ENCODE results near the gene HSFX2. TPM values are rescaled to one million over a fixed set of nuclear protein-coding genes. Genes with fewer than 3 reads are reported as not detected.

Gene HSFX2
- total and polyA plus RNA-seq, 2 experiments from 2014 or later, result 0.53 TPM; not detected in 1

DNA sequence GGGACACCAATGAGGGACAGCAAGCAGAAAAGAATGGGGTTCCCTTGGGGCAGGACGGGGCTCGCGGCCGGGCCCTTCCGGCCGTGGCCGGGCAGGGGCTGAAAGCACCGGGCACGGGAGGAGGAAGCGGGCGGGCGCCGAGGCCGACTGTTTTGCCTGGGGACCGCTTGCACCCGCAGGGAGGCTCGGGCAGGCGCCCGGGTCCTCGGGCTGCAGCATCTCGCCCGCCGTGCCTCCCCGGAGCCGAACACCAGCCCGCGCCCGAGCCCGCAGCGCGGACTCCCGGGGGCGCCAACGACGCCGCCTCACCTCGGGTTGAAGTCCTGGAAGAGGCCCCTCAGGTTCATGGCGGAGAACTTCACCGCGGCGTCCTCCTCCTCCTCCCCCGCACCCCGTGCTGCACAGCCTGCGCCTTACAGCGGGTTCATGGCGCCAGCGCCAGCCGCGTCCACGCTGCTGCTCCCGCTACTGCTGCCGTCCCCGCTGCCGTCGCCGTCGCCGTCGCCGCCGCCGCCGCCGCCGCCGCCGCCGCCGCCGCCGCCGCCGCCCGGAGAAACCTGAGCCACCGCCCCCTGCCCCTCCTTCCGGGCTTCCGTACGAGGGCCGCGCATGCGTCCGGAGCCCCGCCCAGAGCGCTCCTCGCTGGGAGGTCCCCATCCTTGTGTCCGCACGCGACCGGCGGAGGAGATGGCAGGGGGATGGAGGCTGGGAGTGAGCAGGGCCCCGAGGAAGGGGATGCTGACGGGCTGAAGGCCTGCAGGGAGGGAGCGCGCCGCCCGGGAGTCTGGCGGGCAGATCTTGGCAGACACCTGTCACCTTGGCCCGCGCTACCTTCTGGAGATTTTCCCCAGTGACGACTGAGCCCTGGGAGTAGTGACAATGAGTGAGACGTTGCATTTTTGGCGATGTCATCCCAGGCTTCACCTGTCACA is 36.4 kb upstream of the HSFX2 start, which contains the start of gene TMEM185A:
Gene TMEM185A, minus strand, starts transcription at position 559 of the 932 bp plus-strand sequence. Its CDS starts 212 bp downstream, at position 347.
- peak; percentile 81 for DNase-seq (ENCODE audit: low spot score)
- H3K36me3 ChIP-seq (replicated peaks; ENCODE audit: insufficient read depth, low read depth), result no peaks in the 10 kb centered on the region
- H3K27me3 ChIP-seq, result no peaks in the 10 kb centered on the region
- TF ChIP-seq, protein P1, sequence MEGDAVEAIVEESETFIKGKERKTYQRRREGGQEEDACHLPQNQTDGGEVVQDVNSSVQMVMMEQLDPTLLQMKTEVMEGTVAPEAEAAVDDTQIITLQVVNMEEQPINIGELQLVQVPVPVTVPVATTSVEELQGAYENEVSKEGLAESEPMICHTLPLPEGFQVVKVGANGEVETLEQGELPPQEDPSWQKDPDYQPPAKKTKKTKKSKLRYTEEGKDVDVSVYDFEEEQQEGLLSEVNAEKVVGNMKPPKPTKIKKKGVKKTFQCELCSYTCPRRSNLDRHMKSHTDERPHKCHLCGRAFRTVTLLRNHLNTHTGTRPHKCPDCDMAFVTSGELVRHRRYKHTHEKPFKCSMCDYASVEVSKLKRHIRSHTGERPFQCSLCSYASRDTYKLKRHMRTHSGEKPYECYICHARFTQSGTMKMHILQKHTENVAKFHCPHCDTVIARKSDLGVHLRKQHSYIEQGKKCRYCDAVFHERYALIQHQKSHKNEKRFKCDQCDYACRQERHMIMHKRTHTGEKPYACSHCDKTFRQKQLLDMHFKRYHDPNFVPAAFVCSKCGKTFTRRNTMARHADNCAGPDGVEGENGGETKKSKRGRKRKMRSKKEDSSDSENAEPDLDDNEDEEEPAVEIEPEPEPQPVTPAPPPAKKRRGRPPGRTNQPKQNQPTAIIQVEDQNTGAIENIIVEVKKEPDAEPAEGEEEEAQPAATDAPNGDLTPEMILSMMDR (IDR thresholded peaks at IDR 0.05; ENCODE audit: poor library complexity), result no peak
- TF ChIP-seq EZH2phosphoT487 (IDR thresholded peaks at IDR 0.05; ENCODE audit: low read depth, severe bottlenecking, unreplicated experiment) (no peak), EZH2 (IDR thresholded peaks at IDR 0.05; ENCODE audit: borderline replicate concordance) (no peak)
- peak within 1 kb of the TSS; percentile 78 for H3K27ac ChIP-seq
- no peaks in the 10 kb centered on the region for H3K9me2 ChIP-seq (replicated peaks; ENCODE audit: insufficient read depth)
- peaks cover 14% of the 10 kb centered on the region for H4K20me1 ChIP-seq (ENCODE audit: insufficient read depth, poor library complexity, severe bottlenecking)
- H3K4me2 ChIP-seq, result peak within 1 kb of the TSS; percentile 79
- WGBS (ENCODE audit: low lambda C conversion rate, missing lambda C conversion rate), result 48% methylated on average over 67 of the region's 102 CpGs
- H3K4me1 ChIP-seq (ENCODE audit: insufficient read depth), result peaks cover 16% of the 10 kb centered on the region
- H3K9me3 ChIP-seq (ENCODE audit: low read depth), result no peaks in the 10 kb centered on the region
- peaks cover 33% of the 10 kb centered on the region for H3K79me2 ChIP-seq
- H2AFZ ChIP-seq, result peak within 1 kb of the TSS; percentile 36
- H3K4me3 ChIP-seq, result peak within 1 kb of the TSS; percentile 61

GRCh38 chrX:149630681-149631233 is 35.6 kb upstream of the HSFX2 start:
- Histone ChIP-seq H3K9me2 (replicated peaks; ENCODE audit: insufficient read depth) (no peaks in the 10 kb centered on the region), H3K27ac (peak overlapping the region; percentile 78), H3K9me3 (ENCODE audit: low read depth) (no peaks in the 10 kb centered on the region), H3K27me3 (no peaks in the 10 kb centered on the region), H3K36me3 (replicated peaks; ENCODE audit: insufficient read depth, low read depth) (no peaks in the 10 kb centered on the region), H4K20me1 (ENCODE audit: insufficient read depth, poor library complexity, severe bottlenecking) (peaks cover 14% of the 10 kb centered on the region), H3K4me1 (ENCODE audit: insufficient read depth) (peaks cover 16% of the 10 kb centered on the region), H3K79me2 (peaks cover 34% of the 10 kb centered on the region), H3K4me3 (peak overlapping the region; percentile 61), H3K4me2 (peak overlapping the region; percentile 79), H2AFZ (no peak overlapping the region)
- no peak for TF ChIP-seq EZH2phosphoT487 (IDR thresholded peaks at IDR 0.05; ENCODE audit: low read depth, severe bottlenecking, unreplicated experiment)
- TF ChIP-seq, protein P1 (IDR thresholded peaks at IDR 0.05; ENCODE audit: poor library complexity), result no peak
- no peak for TF ChIP-seq EZH2 (IDR thresholded peaks at IDR 0.05; ENCODE audit: borderline replicate concordance)
- DNase-seq (ENCODE audit: low spot score), result peak; percentile 35
- WGBS (ENCODE audit: low lambda C conversion rate, missing lambda C conversion rate), result 30% methylated on average over 15 of the region's 16 CpGs

DNA sequence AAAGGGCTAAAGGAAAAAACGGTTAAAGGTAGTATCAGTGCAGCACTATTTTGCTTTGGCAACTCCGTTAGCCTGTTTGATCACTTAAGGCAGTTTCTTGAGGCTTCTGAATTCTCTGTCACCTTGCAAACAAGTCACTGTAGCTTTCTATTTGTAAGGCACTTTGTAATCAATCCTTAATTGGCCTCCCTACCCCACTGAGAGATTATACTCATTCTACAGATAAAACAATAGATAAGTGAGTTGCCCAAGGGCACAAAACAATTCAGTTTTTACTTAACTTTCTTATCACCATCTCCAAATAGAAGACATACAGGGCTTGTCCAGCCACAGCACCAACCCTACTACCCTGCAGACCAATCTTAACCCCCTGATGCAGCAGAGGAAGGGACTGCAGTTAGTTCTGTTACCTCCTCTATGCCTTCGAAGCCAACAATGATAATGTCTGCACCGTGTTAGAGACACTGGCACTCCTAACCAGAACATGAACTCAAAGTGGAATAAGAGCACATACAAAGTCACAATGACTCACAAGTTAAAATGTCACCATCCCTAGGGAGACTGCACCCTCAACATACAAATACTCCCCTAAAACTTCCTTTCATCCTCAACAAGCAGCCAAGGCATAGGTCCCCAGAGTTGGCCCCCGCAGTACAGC is 34.7 kb upstream of the HSFX2 start:
- no peak overlapping the region for H2AFZ ChIP-seq
- no peaks in the 10 kb centered on the region for H3K9me3 ChIP-seq (ENCODE audit: low read depth)
- H3K27me3 ChIP-seq, result no peaks in the 10 kb centered on the region
- peaks cover 14% of the 10 kb centered on the region for H4K20me1 ChIP-seq (ENCODE audit: insufficient read depth, poor library complexity, severe bottlenecking)
- H3K79me2 ChIP-seq, result peaks cover 43% of the 10 kb centered on the region
- peak overlapping the region; percentile 5 for H3K4me3 ChIP-seq
- H3K9me2 ChIP-seq (replicated peaks; ENCODE audit: insufficient read depth), result no peaks in the 10 kb centered on the region
- no peak for DNase-seq (ENCODE audit: low spot score)
- H3K4me2 ChIP-seq, result peak overlapping the region; percentile 79
- H3K36me3 ChIP-seq (replicated peaks; ENCODE audit: insufficient read depth, low read depth), result no peaks in the 10 kb centered on the region
- H3K27ac ChIP-seq, result peak overlapping the region; percentile 78
- peaks cover 18% of the 10 kb centered on the region for H3K4me1 ChIP-seq (ENCODE audit: insufficient read depth)
- 48% methylated on average over 5 of the region's 5 CpGs for WGBS (ENCODE audit: low lambda C conversion rate, missing lambda C conversion rate)
- TF ChIP-seq, protein P1 (IDR thresholded peaks at IDR 0.05; ENCODE audit: poor library complexity), result no peak
- TF ChIP-seq EZH2phosphoT487 (IDR thresholded peaks at IDR 0.05; ENCODE audit: low read depth, severe bottlenecking, unreplicated experiment) (no peak), EZH2 (IDR thresholded peaks at IDR 0.05; ENCODE audit: borderline replicate concordance) (no peak)

Data from hepatocyte (in vitro differentiated cells).